CD8-positive, alpha-beta memory T cell (primary cell): ENCODE measurements around the gene UBN2. TPM values are rescaled to one million over a fixed set of nuclear protein-coding genes. Genes with fewer than 3 reads are reported as not detected.

Experiments
- CTCF ChIA-PET: fragments of 350-600 bp; sonication (Branson Sonifier 250); formaldehyde crosslinking; loops from one replicate; lab custom pipeline; 2021; ENCODE audit warnings: antibody characterized with exemption; lab: Charles Lee
- POLR2A ChIA-PET: fragments of 350-600 bp; sonication (Branson Sonifier 250); formaldehyde crosslinking; loops from one replicate; lab custom pipeline; 2021; ENCODE audit warnings: antibody characterized with exemption; lab: Charles Lee
- DNase-seq, 5 donors: peaks; one replicate each; pipeline versions ENCODE4 v3.0.0 to v3.0.0-alpha.2; 2020 to 2022; ENCODE audit warnings: mixed read lengths in 1 of 5
- H3K27ac ChIP-seq: one replicate; pipeline ENCODE4 v1.7.0; 2013; ENCODE audit warnings: low read depth, mild to moderate bottlenecking, low read length, moderate library complexity
- H3K27me3 ChIP-seq: 2 replicates; pipeline ENCODE4 v1.7.0; 2013; ENCODE audit warnings: low read length, mild to moderate bottlenecking; ENCODE audit not compliant: insufficient read depth, poor library complexity, severe bottlenecking
- H3K36me3 ChIP-seq: 2 replicates; pipeline ENCODE4 v1.7.0; 2013; ENCODE audit warnings: mild to moderate bottlenecking, low read length, moderate library complexity; ENCODE audit not compliant: insufficient read depth
- H3K4me1 ChIP-seq: 2 replicates; pipeline ENCODE4 v1.7.0; 2013; ENCODE audit warnings: mild to moderate bottlenecking, low read length, moderate library complexity; ENCODE audit not compliant: insufficient read depth
- H3K4me3 ChIP-seq: 2 replicates; pipeline ENCODE4 v1.7.0; 2013; ENCODE audit warnings: mild to moderate bottlenecking, low read length
- H3K9me3 ChIP-seq: 2 replicates; pipeline ENCODE4 v1.7.0; 2013; ENCODE audit warnings: mild to moderate bottlenecking, low read length
- H3K27ac Mint-ChIP-seq, 8 donors: one replicate each; pipeline ENCODE4 v1.8.0; 2020 to 2021; ENCODE audit warnings: mixed read lengths in 8 of 8, mild to moderate bottlenecking in 6 of 8, inconsistent platforms in 3 of 8, moderate library complexity in 3 of 8
- H3K27me3 Mint-ChIP-seq, 2 donors: one replicate each; pipeline ENCODE4 v1.8.0; 2020 to 2021; ENCODE audit warnings: mixed read lengths in 2 of 2, mild to moderate bottlenecking in 1 of 2, moderate library complexity in 1 of 2
- H3K36me3 Mint-ChIP-seq, 3 donors: one replicate each; pipeline ENCODE4 v1.8.0; 2020 to 2021; ENCODE audit warnings: mixed read lengths in 3 of 3, inconsistent platforms in 1 of 3, mild to moderate bottlenecking in 1 of 3
- H3K4me1 Mint-ChIP-seq, 3 donors: one replicate each; pipeline ENCODE4 v1.8.0; 2020 to 2021; ENCODE audit warnings: mixed read lengths in 3 of 3, inconsistent platforms in 1 of 3, mild to moderate bottlenecking in 1 of 3
- H3K4me3 Mint-ChIP-seq, 7 donors: one replicate each; pipeline ENCODE4 v1.8.0; 2020 to 2021; ENCODE audit warnings: mixed read lengths in 7 of 7, mild to moderate bottlenecking in 6 of 7, moderate library complexity in 4 of 7, inconsistent platforms in 2 of 7
- H3K9me3 Mint-ChIP-seq, 5 donors: one replicate each; pipeline ENCODE4 v1.8.0; 2020 to 2022; ENCODE audit warnings: mixed read lengths in 5 of 5, mild to moderate bottlenecking in 3 of 5, moderate library complexity in 2 of 5, inconsistent platforms in 1 of 5
- polyA plus RNA-seq: library from polyadenylated mRNA; unstranded; fragments of 300-500 nt; fragmentation: Illumina TruSeq; gene quantifications from one replicate; pipeline ENCODE4 v1.2.3, GENCODE V29; 2021
- total RNA-seq, 2 experiments: library from RNA; stranded (reverse); gene quantifications; one replicate each; pipeline ENCODE4 v1.2.3, GENCODE V29; 2021

Gene UBN2
- total RNA-seq (10 to 100 TPM; 13.0 to 13.6 TPM), polyA plus RNA-seq (3.2 TPM)

DNA sequence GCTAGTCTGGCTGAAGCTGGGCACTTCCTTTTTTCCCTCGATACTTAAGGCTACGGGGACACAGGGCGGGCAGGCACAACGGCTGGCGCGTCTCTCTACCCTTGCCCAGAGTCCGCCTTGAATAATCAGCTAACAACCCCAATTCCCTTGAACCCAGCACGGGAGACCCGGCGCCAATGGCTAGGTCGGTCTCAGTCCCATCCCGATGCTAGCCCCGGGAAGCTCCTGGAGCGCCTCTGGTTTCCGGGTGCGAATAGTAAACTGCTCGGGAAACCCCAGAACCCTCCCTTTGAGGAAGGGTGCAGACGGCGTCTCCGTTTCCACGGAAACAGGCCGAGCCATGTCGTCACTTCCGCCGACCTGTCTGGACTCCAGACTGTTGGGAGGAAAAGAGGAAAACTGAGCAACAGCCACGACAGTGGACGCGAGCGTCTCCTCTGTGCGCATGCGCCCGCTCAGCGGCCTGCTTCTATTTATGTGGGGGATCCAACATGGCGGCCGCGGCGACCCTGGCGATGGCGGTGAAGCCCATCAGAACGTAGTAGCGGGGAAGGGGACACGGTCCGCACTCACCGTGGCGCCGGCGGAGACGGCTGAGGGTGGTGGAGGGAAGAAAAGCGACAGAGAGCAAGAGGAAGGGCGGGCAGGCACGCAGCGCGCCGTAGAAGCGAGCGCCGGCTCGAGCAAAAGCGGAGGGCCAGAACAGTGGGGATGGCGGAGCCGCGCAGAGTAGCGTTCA lies at the start of gene UBN2:
UBN2 (plus strand) TSS at position 464 of the 739 bp plus-strand sequence; CDS start at position 712, 248 bp downstream.
- H3K9me3 Mint-ChIP-seq: no peaks in the 10 kb centered on the region
- H3K4me1 ChIP-seq: peaks cover 15% of the 10 kb centered on the region
- H3K27me3 ChIP-seq: no peaks in the 10 kb centered on the region
- peak within 1 kb of the TSS; percentile 86 for H3K27ac ChIP-seq
- CTCF ChIA-PET: no interaction called here
- no peaks in the 10 kb centered on the region for H3K36me3 ChIP-seq
- POLR2A ChIA-PET: interaction anchor here (1.0 to 2.1 kb wide), 2 partner anchors 128 to 946 kb away, joined by 3 to 10 read pairs; partner anchors contain the start of gene LUC7L2
- peaks cover 0 to 9% (median 3%) of the 10 kb centered on the region in 3 donors for H3K36me3 Mint-ChIP-seq
- peak within 1 kb of the TSS; percentile 94 for H3K4me3 ChIP-seq
- DNase-seq: peak; percentile 79 to 92 (median 84)
- H3K4me1 Mint-ChIP-seq: peaks cover 30 to 43% (median 40%) of the 10 kb centered on the region in 3 donors
- H3K27ac Mint-ChIP-seq: peak within 1 kb of the TSS; percentile 88 to 100 (median 98)
- H3K4me3 Mint-ChIP-seq: peak within 1 kb of the TSS; percentile 97 to 100 (median 99)
- H3K9me3 ChIP-seq: no peaks in the 10 kb centered on the region
- peaks cover 6 to 8% of the 10 kb centered on the region in 2 donors for H3K27me3 Mint-ChIP-seq

DNA sequence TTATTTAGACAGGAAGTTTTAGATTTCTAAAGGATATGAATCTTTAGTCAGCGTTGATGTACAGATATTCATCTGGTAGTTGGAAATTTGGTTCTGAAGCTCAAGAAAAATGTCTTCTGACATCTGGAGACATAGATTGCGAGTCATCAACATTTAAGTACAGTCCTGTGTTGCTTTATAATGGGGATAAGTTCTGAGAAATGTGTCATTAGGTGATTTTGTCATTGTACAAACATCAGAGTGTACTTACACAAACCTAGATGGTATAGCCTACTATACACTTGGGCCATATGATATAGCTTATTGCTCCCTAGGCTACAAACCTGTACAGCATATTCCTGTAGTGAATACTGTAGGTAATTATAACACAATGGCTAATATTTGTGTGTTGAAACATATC lies 49.6 kb upstream of the UBN2 start:
- DNase-seq: no peak
- H3K36me3 ChIP-seq: no peaks in the 10 kb centered on the region
- peaks cover 0 to 6% (median 4%) of the 10 kb centered on the region in 3 donors for H3K36me3 Mint-ChIP-seq
- no peaks in the 10 kb centered on the region for H3K9me3 Mint-ChIP-seq
- H3K9me3 ChIP-seq: no peaks in the 10 kb centered on the region
- no peaks in the 10 kb centered on the region for H3K4me1 ChIP-seq
- CTCF ChIA-PET: no interaction called here
- H3K27ac Mint-ChIP-seq: no peak overlapping the region
- POLR2A ChIA-PET: no interaction called here
- peaks cover 3 to 4% (median 3%) of the 10 kb centered on the region in 3 donors for H3K4me1 Mint-ChIP-seq
- no peak overlapping the region for H3K4me3 Mint-ChIP-seq
- no peak overlapping the region for H3K27ac ChIP-seq
- H3K27me3 Mint-ChIP-seq: peaks cover 0 to 3% of the 10 kb centered on the region in 2 donors
- H3K4me3 ChIP-seq: no peak overlapping the region
- H3K27me3 ChIP-seq: no peaks in the 10 kb centered on the region

DNA sequence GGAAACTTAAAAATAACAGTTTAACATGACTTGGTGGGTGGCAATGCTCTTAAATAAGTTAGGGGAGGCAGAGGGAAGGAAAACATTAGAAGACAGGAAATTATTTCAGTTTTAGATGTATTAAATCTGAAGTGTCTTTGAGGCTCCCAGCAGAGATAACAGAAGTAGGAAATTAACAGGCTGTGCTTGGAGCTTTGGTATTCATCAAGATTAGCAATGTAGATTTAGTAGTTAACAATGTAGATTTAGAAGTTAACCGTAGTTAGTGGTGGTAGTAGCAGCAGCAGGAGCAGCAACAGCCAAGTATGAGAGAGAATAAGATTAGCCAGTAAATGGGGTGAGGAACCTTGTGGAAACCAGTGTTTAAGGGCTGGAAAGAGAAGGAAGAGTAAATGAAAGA lies 48.7 kb upstream of the UBN2 start:
- Histone ChIP-seq H3K27ac (no peak overlapping the region), H3K4me3 (no peak overlapping the region), H3K4me1 (no peaks in the 10 kb centered on the region), H3K27me3 (no peaks in the 10 kb centered on the region), H3K9me3 (no peaks in the 10 kb centered on the region), H3K36me3 (no peaks in the 10 kb centered on the region)
- Mint-ChIP-seq H3K9me3 (no peaks in the 10 kb centered on the region), H3K27ac (no peak overlapping the region), H3K4me3 (no peak overlapping the region), H3K36me3 (peaks cover 0 to 6% (median 4%) of the 10 kb centered on the region in 3 donors), H3K27me3 (peaks cover 0 to 3% of the 10 kb centered on the region in 2 donors), H3K4me1 (peaks cover 3 to 4% (median 3%) of the 10 kb centered on the region in 3 donors)
- no peak for DNase-seq
- CTCF ChIA-PET: no interaction called here
- POLR2A ChIA-PET: no interaction called here

- POLR2A ChIA-PET: no interaction called here
- H3K27ac ChIP-seq: no peak overlapping the region
- Mint-ChIP-seq H3K27me3 (peaks cover 0 to 3% of the 10 kb centered on the region in 2 donors), H3K9me3 (no peaks in the 10 kb centered on the region), H3K36me3 (peaks cover 0 to 6% (median 4%) of the 10 kb centered on the region in 3 donors), H3K27ac (no peak overlapping the region), H3K4me3 (no peak overlapping the region), H3K4me1 (peaks cover 3 to 4% (median 3%) of the 10 kb centered on the region in 3 donors)
- no peaks in the 10 kb centered on the region for H3K27me3 ChIP-seq
- H3K9me3 ChIP-seq: no peaks in the 10 kb centered on the region
- no peaks in the 10 kb centered on the region for H3K36me3 ChIP-seq
- CTCF ChIA-PET: no interaction called here
- H3K4me1 ChIP-seq: no peaks in the 10 kb centered on the region
- no peak for DNase-seq
- H3K4me3 ChIP-seq: no peak overlapping the region
These were observed 47.8 kb upstream of the UBN2 start for GRCh38 chr7:139183251-139183650.

DNA sequence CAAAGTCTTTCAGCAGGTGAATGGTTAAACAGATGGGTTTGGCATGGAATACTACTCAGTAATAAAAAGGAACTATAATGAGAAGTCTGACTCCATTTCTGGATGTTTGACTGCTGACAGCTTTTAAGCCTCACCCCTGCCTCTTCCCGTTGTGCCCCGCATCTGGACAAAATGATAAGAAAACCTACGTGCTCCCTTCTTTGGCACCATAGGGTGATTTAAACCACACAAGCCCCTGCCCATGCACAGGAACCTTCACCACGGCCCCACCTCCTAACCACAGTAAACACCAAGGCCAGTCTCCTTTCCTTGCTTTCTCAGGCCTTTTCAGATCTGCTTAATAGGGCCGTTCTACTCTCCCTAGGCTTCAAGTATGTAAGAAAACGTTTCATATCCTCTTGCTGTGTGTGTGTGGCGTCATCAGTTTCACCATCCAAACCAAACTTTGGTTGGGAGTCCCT lies 47.1 kb upstream of the UBN2 start:
- no peaks in the 10 kb centered on the region for H3K9me3 ChIP-seq
- peaks cover 3 to 4% (median 3%) of the 10 kb centered on the region in 3 donors for H3K4me1 Mint-ChIP-seq
- H3K4me1 ChIP-seq: no peaks in the 10 kb centered on the region
- H3K4me3 Mint-ChIP-seq: no peak overlapping the region
- no peak overlapping the region for H3K4me3 ChIP-seq
- no peaks in the 10 kb centered on the region for H3K27me3 ChIP-seq
- no peak overlapping the region for H3K27ac ChIP-seq
- POLR2A ChIA-PET: no interaction called here
- peaks cover 0 to 6% (median 5%) of the 10 kb centered on the region in 3 donors for H3K36me3 Mint-ChIP-seq
- H3K27me3 Mint-ChIP-seq: peaks cover 0 to 3% of the 10 kb centered on the region in 2 donors
- H3K9me3 Mint-ChIP-seq: no peaks in the 10 kb centered on the region
- DNase-seq: no peak
- peak overlapping the region in 1 of 8 donors; percentile 15 for H3K27ac Mint-ChIP-seq
- H3K36me3 ChIP-seq: no peaks in the 10 kb centered on the region
- CTCF ChIA-PET: no interaction called here

- H3K4me3 ChIP-seq: no peak overlapping the region
- no peaks in the 10 kb centered on the region for H3K9me3 ChIP-seq
- ChIA-PET POLR2A (no interaction called here), CTCF (no interaction called here)
- no peak overlapping the region for H3K27ac ChIP-seq
- peaks cover 0 to 3% of the 10 kb centered on the region in 2 donors for H3K27me3 Mint-ChIP-seq
- H3K27me3 ChIP-seq: no peaks in the 10 kb centered on the region
- peaks cover 3 to 4% (median 3%) of the 10 kb centered on the region in 3 donors for H3K4me1 Mint-ChIP-seq
- H3K36me3 ChIP-seq: no peaks in the 10 kb centered on the region
- H3K27ac Mint-ChIP-seq: no peak overlapping the region
- H3K36me3 Mint-ChIP-seq: peaks cover 0 to 6% (median 3%) of the 10 kb centered on the region in 3 donors
- no peak overlapping the region for H3K4me3 Mint-ChIP-seq
- no peak for DNase-seq
- H3K4me1 ChIP-seq: no peaks in the 10 kb centered on the region
- H3K9me3 Mint-ChIP-seq: no peaks in the 10 kb centered on the region
These were observed 44.9 kb upstream of the UBN2 start for GRCh38 chr7:139186146-139186545.

DNA sequence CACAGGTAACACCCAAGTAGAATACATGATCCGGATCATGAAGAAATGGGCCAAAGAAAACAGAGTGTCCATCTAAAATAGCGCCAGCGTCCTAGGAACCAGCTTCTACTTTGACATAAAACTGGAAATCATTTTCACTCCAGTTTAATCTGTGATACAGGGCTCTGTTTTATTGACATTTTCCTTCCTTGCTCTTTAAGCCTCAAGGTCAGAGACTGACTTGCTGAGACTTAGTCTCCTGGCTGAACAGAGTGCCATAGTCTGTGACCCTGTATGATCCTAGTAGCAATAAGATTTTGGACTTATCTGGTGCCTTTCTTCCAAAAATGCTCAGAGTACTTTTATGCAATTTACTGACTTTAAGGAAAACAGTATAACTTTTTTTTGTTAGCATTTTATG lies 41.7 kb upstream of the UBN2 start:
- no peak for DNase-seq
- Histone ChIP-seq H3K36me3 (no peaks in the 10 kb centered on the region), H3K4me1 (no peaks in the 10 kb centered on the region), H3K4me3 (no peak overlapping the region), H3K9me3 (no peaks in the 10 kb centered on the region), H3K27ac (no peak overlapping the region), H3K27me3 (no peaks in the 10 kb centered on the region)
- Mint-ChIP-seq H3K27ac (no peak overlapping the region), H3K4me3 (no peak overlapping the region), H3K4me1 (no peaks in the 10 kb centered on the region), H3K9me3 (no peaks in the 10 kb centered on the region), H3K36me3 (peaks cover 0 to 2% (median 0%) of the 10 kb centered on the region in 3 donors), H3K27me3 (peaks cover 0 to 2% of the 10 kb centered on the region in 2 donors)
- ChIA-PET POLR2A (no interaction called here), CTCF (no interaction called here)

DNA sequence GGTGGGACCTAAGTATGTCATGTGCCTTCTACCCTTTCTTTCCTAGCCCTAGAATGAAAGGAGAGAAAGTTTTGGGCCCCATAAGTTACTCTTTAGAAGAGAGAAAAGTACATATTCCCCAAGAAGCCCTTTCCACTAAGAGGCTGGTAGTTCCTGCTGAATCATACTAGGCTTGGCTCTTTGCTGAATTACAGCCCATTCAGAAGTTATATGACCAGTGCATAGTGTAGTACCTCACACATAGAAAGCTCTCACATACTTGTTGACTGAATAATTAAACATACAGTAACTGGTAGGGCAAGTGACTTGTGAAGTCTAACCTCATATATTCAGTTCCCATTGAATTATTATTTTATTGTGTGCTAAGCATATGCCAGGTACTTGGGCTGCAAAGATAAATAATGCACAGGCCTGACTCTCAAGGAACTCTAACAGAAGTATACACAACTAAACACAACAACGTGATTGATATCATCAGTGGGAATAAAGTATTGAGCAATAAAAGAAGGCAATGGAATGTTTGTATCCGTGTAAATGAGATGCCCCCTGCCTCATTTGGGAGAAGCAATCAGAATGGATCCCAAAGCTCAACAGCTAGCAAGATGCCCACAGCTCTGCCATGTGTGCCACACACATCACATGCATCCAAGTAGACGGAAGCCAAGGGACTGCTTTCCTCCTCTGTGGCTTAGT lies 38.9 kb upstream of the UBN2 start:
- ChIA-PET POLR2A (no interaction called here), CTCF (no interaction called here)
- Histone ChIP-seq H3K9me3 (no peaks in the 10 kb centered on the region), H3K36me3 (no peaks in the 10 kb centered on the region), H3K27me3 (no peaks in the 10 kb centered on the region), H3K27ac (no peak overlapping the region), H3K4me1 (no peaks in the 10 kb centered on the region), H3K4me3 (no peak overlapping the region)
- Mint-ChIP-seq H3K36me3 (peaks cover 0 to 2% (median 0%) of the 10 kb centered on the region in 3 donors), H3K4me3 (no peak overlapping the region), H3K27me3 (no peaks in the 10 kb centered on the region), H3K4me1 (no peaks in the 10 kb centered on the region), H3K27ac (no peak overlapping the region), H3K9me3 (no peaks in the 10 kb centered on the region)
- no peak for DNase-seq
